HG03469 (cell line): ENCODE data around the gene LUC7L2.
"Not testable (repeated sequence)": the region's sequence is repeated elsewhere in the genome, so short reads cannot be mapped to it uniquely, and the experiment has no call there.

Source experiments
- ATAC-seq: cut with Tn5 transposase; IDR thresholded peaks from one replicate; pipeline ENCODE4 v1.9.1; 2021; ENCODE audit warnings: mild to moderate bottlenecking, moderate library complexity, moderate number of reproducible peaks; ENCODE audit not compliant: unreplicated experiment

The LUC7L2 gene

DNA sequence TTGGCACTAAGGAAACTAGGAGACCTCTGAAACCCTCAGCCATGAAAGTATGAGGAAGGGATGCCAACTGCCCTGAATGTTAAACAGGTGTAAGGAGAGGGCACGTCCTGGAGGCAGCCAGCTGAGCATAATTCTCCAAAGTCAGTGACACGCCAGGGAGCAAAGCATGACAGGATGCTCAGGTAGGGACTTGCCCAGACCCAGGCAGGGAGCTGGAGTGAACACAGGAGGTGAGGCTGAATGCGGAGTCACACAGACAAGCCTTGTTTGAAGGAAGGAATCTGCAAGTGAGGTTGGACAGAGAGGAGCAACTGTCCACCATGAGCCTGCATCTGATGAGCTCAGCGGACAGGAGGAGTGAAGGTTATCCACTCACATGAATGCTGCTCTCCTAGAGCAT, 82.3 kb downstream of the LUC7L2 start:
- no peak for ATAC-seq

DNA sequence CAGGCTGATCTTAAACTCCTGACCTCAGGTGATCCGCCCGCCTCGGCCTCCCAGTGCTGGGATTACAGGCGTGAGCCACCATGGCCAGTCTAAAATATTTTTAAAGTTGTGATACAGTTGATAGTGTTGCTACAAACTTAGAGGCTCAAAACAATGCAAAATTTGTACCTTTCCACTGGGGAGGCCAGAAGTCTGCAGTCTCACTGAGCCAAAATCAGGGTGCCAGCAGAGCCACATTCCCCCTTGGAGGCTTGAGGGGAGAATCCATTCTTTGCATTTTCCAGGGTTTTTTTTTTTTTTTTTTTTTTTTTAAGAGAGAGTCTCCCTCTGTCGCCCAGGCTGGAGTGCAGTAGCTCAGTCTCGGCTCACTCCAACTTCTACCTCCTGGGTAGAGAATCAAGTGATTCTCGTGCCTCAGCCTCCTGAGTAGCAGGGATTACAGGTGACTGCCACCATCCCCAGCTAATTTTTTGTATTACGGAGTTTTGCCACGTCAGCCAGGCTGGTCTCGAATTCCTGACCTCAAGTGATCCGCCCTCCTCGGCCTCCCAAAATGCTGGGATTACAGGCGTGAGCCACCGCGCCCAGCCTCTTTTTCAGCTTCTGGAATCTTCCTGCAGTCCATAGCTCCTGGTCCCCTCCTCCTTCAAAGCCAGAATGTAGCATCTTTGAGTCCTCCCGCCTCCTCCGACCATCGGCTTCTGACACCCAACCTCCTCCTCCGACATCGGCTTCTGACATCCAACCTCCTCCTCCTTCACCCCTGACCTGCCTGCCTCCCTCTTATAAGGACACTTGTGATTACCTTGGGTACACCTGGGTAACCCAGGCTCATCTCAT, 86.6 kb downstream of the LUC7L2 start:
- ATAC-seq: no peak

- ATAC-seq: no peak
These were observed 91.2 kb downstream of the LUC7L2 start for GRCh38 chr7:139450851-139451250.

DNA sequence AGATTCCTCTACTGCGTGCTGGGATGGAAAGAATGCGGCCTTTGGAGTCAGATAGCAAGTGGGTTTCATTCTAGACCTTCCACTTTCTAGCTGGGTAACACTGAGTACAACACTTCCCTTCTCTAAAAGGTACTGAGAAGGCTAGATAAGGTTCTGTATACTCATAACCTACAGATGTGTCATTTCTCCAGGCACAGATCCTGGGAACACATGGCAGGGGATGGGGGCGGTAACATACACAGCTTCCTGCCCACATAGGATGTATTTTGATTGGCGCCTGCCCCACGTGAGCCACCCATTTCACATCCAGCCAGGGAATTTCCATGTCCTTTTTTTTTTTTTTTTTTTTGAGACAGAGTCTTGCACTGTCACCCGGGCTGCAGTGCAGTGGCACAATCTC, 91.9 kb downstream of the LUC7L2 start:
- ATAC-seq: no peak

- ATAC-seq: no peak
These were observed 93.4 kb downstream of the LUC7L2 start for GRCh38 chr7:139452958-139453672.

DNA sequence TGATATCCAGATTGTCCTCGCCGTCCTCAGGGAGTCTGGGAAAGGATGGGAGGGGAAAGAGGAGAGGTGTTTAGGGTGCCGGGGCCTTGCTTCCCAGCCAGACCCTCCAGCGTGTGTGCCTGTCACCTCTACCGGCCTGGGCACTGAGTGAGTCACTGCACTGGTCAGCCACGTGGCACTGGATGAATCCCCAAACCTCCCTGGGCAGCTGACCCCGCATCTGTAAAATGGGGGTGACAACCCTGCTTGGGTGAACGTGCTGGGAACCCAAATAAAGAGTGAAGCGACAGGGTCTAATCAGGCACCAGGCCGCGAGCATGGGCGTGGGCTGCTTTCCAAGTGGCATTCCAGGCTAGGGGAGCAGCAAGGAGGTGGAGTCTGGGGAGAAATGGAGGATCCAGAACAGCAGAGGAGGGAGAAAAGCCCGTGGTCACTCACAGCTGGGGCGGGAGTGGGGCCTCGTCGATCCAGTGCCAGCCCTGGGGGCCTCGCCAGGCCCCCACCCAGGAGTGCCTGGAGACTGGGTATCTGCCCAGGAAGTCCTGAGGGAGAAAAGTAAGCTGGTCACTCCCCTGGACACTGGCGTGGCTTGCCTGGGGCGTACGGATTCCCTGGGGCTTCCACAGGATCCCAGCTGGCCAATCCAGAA, 94.1 kb downstream of the LUC7L2 start:
- ATAC-seq: no peak

DNA sequence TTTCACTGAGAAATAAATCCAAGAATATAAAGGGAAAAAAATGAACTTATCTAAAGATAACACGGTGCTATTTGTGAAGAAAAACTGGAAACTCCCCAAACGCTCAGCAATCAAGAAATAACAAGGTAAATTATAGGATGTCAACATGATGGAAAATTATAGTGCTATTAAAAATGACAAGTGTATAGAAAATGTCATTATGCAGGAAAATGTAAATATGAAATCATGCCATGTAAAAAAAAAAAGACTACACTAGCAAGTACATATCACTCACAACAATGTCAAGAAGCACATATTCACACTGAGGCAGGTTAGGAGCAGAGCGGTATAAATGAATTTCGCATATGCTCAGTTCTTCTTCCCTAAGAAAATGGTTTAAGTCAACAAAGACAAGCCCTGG, 96.1 kb downstream of the LUC7L2 start:
- no peak for ATAC-seq

- no peak for ATAC-seq
These were observed 96.8 kb downstream of the LUC7L2 start for GRCh38 chr7:139456511-139456910.

DNA sequence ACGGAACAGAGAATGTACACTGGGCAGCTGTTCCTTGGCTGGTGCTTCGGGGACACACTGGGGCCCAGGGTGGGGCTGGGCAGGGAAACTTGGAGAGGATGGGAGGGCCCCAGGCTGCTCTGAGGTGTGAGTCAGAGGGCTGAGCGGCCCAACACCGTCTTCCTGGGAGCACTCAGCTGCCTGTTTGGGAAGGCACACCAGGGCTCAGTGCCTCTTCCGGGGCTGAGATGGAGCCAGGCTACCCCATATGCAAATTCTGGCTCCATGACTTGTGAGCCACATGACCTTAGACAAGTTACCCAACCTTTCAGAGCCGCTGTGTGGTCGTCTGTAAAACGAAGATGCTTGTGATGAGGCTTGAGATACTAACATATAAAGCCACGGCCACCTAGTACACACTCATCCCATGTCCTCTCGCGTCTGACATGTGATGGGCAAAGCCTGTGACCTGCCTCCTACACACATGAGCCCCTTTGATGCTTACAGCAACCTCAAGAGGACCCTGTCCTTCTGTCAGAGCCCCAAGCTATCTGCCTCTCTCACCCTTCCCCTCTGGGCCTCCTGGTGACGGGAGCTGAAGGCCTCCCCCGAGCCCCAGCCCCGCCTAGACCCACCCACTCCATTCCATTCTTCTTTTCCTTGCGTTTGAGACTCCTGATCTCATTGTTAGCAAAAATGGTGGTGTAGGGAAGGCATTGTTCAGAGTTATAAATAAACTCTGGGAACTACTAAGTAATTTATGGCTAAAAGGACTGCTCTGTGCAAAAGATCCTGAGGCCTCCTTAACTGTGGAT, 97.7 kb downstream of the LUC7L2 start:
- ATAC-seq: no peak

GRCh38 chr7:139463421-139463820, 103.7 kb downstream of the LUC7L2 start:
- not testable (repeated sequence) for ATAC-seq

GRCh38 chr7:139464511-139464910, 104.8 kb downstream of the LUC7L2 start:
- ATAC-seq: not testable (repeated sequence)

GRCh38 chr7:139465072-139465471, 105.4 kb downstream of the LUC7L2 start:
- not testable (repeated sequence) for ATAC-seq

DNA sequence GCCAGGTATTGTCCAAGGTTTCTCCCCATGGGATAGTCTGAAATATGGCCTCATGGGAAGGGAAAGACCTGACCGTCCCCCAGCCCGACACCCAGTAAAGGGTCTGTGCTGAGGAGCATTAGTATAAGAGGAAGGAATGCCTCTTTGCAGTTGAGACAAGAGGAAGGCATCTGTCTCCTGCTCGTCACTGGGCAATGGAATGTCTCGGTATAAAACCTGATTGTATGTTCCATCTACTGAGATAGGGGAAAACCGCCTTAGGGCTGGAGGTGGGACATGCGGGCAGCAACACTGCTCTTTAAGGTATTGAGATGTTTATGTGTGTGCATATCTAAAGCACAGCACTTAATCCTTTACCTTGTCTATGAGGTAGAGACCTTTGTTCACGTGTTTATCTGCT, 108.0 kb downstream of the LUC7L2 start:
- ATAC-seq: not testable (repeated sequence)

GRCh38 chr7:139468281-139468680, 108.6 kb downstream of the LUC7L2 start:
- ATAC-seq: not testable (repeated sequence)

GRCh38 chr7:139471740-139472353, 112.2 kb downstream of the LUC7L2 start:
- ATAC-seq: no peak
